HL-60 (cell line): ENCODE results near the gene SARS2.

Source experiments
- CTCF ChIP-seq: IDR thresholded peaks from one replicate; pipeline ENCODE4 v1.5.1; 2011; ENCODE audit warnings: low read length, control low read depth, inconsistent platforms; ENCODE audit not compliant: insufficient read depth
- REST ChIP-seq: IDR thresholded peaks from 2 replicates; pipeline ENCODE4 v1.6.1; 2012; ENCODE audit warnings: low read depth; ENCODE audit not compliant: insufficient replicate concordance

GRCh38 chr19:38917921-38918491, 12.6 kb downstream of the SARS2 start:
- TF ChIP-seq CTCF (no peak), REST (no peak)
